Common myeloid progenitor, CD34-positive (primary cell): Measurements from ENCODE around the gene SLC23A3.

ENCODE experiments used
- CTCF ChIA-PET: fragments of 350-600 bp; sonication (Branson Sonifier 250); formaldehyde crosslinking; loops from one replicate; lab custom pipeline; 2021; ENCODE audit warnings: antibody characterized with exemption; lab: Charles Lee
- POLR2A ChIA-PET: fragments of 350-600 bp; sonication (Branson Sonifier 250); formaldehyde crosslinking; loops from one replicate; lab custom pipeline; 2021; ENCODE audit warnings: antibody characterized with exemption; lab: Charles Lee
- DNase-seq, 3 donors: peaks; one replicate each; pipeline versions ENCODE4 v3.0.0 to v3.0.0-alpha.2; 2013
- H3K27ac ChIP-seq, 2 experiments: 1 replicate in 1 of 2; 2 replicates in 1 of 2; pipeline ENCODE4 v1.7.0; 2013; ENCODE audit warnings: inconsistent platforms in 2 of 2, low read length in 2 of 2, mild to moderate bottlenecking in 2 of 2, low read depth in 1 of 2, moderate library complexity in 1 of 2; ENCODE audit not compliant: severe bottlenecking in 2 of 2, insufficient read depth in 1 of 2, poor library complexity in 1 of 2
- H3K27me3 ChIP-seq, 5 experiments: replicated peaks in 2 of 5; 1 replicate in 3 of 5; 2 replicates in 2 of 5; pipeline versions ENCODE4 v1.6.1 to v1.7.0; 2013; ENCODE audit warnings: low read length in 4 of 5, mild to moderate bottlenecking in 2 of 5, moderate library complexity in 2 of 5, inconsistent platforms in 1 of 5; ENCODE audit not compliant: insufficient read depth in 5 of 5, control insufficient read depth in 4 of 5
- H3K36me3 ChIP-seq, 4 experiments: 1 replicate in 2 of 4; 2 replicates in 2 of 4; pipeline versions ENCODE4 v1.6.1 to v1.7.0; 2013; ENCODE audit warnings: low read length in 3 of 4, control low read depth in 1 of 4, mild to moderate bottlenecking in 1 of 4; ENCODE audit not compliant: control insufficient read depth in 4 of 4, insufficient read depth in 4 of 4
- H3K4me1 ChIP-seq, 4 experiments: 1 replicate in 3 of 4; 2 replicates in 1 of 4; pipeline versions ENCODE4 v1.6.1 to v1.7.1; 2013; ENCODE audit warnings: low read length in 3 of 4, mild to moderate bottlenecking in 3 of 4, control low read depth in 1 of 4, inconsistent platforms in 1 of 4, moderate library complexity in 1 of 4; ENCODE audit not compliant: control insufficient read depth in 4 of 4, insufficient read depth in 4 of 4; ENCODE audit errors: control extremely low read depth in 1 of 4
- H3K4me3 ChIP-seq, 7 experiments: 1 replicate in 4 of 7; 2 replicates in 3 of 7; pipeline versions ENCODE4 v1.5.1 to v1.7.0; 2013; ENCODE audit warnings: mild to moderate bottlenecking in 7 of 7, low read length in 6 of 7, moderate library complexity in 6 of 7, inconsistent platforms in 2 of 7, low read depth in 2 of 7, control low read depth in 1 of 7; ENCODE audit not compliant: insufficient read depth in 4 of 7, control insufficient read depth in 1 of 7; ENCODE audit errors: extremely low read depth in 1 of 7
- H3K9me3 ChIP-seq, 5 experiments: 1 replicate in 4 of 5; 2 replicates in 1 of 5; pipeline versions ENCODE4 v1.6.1 to v1.7.1; 2013; ENCODE audit warnings: low read length in 4 of 5, mild to moderate bottlenecking in 2 of 5, inconsistent platforms in 1 of 5, low read depth in 1 of 5, moderate library complexity in 1 of 5; ENCODE audit not compliant: control insufficient read depth in 4 of 5, insufficient read depth in 2 of 5; ENCODE audit errors: control extremely low read depth in 1 of 5
- WGBS: methylation state at CpG from one replicate; pipeline ENCODE4 v1.1.5; 2013; ENCODE audit not compliant: insufficient coverage; 5-methylcytosine and 5-hydroxymethylcytosine counted together

SLC23A3 gene

DNA sequence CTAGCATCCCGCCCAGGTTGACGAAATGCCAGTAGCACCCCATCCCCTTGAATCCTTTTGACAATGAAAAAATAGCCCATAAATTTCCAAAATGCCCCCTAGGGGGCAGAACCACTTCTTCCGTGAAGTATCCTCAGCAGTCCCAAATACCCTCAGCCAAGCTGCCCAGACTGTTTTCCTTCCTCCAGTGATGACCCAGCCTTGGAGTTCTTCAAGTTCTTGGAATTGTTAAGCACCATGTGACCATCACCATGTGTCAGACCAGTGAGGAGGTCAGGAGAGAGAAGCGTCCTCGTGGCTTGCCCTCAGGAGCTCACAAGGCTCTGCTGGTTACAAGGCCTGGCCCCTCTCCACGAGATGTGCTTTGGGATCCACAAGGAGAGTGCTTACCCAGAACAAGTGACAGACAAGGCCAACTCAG is 1.4 kb upstream of the SLC23A3 start:
- H3K4me1 ChIP-seq = peaks cover 5 to 23% (median 15%) of the 10 kb centered on the region in 4 experiments
- 78% methylated on average over 5 of the region's 6 CpGs for WGBS
- POLR2A ChIA-PET = interaction anchor here (0.6 to 1.6 kb wide), 2 partner anchors 35 to 39 kb away, joined by 3 to 6 read pairs; partner anchors contain the start of gene ZFAND2B
- no peaks in the 10 kb centered on the region for H3K9me3 ChIP-seq
- peaks cover 9 to 37% (median 23%) of the 10 kb centered on the region in 4 experiments for H3K36me3 ChIP-seq
- DNase-seq = peak in 2 of 3 donors; percentile 43 to 58
- H3K4me3 ChIP-seq = no peak overlapping the region
- H3K27me3 ChIP-seq = no peaks in the 10 kb centered on the region
- H3K27ac ChIP-seq = no peak overlapping the region
- CTCF ChIA-PET = interaction anchor here (0.8 to 9.4 kb wide), 15 partner anchors 10 to 128 kb away, joined by 3 to 238 read pairs (median 4); partner anchors contain the start of genes ABCB6, ANKZF1, ATG9A and DNAJB2

DNA sequence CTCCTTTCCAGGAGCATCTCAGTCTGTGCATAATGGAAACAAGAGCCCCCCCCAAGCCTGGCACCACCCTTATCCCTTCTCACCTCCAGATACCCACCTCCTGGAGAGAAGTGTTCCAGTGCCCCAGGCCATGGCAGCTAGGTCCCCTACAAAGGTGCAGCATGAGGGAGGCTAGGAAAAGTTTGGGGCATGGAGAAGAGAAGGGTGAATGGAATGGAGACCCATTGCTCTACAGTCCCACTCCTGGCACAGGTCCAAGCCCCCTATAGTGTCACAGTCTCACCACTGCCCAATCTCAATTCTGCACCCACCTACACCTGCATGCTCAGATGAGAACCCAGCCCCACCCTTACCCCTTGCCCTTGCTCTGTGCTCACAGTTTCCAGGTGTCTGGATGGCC is 897 bp downstream of the SLC23A3 start:
- H3K36me3 ChIP-seq = peaks cover 3 to 25% (median 14%) of the 10 kb centered on the region in 4 experiments
- H3K27me3 ChIP-seq = no peaks in the 10 kb centered on the region
- H3K9me3 ChIP-seq = no peaks in the 10 kb centered on the region
- H3K4me3 ChIP-seq = no peak overlapping the region
- CTCF ChIA-PET = interaction anchor here (4.3 to 9.4 kb wide), 3 partner anchors 12 to 45 kb away, joined by 42 to 238 read pairs (median 111); partner anchors contain the start of genes ABCB6, NHEJ1 and ZFAND2B
- DNase-seq = no peak
- POLR2A ChIA-PET = no interaction called here
- H3K27ac ChIP-seq = no peak overlapping the region
- H3K4me1 ChIP-seq = peaks cover 0 to 11% (median 5%) of the 10 kb centered on the region in 4 experiments

DNA sequence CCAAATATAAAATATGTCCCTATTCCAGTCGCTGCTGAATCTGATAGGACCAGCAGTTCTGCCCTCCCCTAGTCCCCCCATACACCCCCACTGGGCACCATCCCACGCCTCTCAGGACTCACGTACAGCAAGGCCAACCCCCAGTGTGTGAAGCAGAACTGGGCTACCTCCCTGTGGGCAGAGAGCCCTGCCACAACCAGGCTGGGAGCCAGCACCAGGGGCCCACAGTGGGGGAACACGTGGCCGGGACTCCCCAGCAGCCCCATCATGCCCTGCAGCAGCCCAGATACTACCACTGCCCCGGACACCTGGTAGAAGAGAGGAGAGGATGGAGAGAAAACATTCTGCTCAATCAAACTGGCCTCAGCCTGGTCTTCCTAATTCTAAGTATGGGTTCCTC is 1.3 kb downstream of the SLC23A3 start:
- Histone ChIP-seq H3K4me1 (peaks cover 0 to 11% (median 5%) of the 10 kb centered on the region in 4 experiments), H3K9me3 (no peaks in the 10 kb centered on the region), H3K27me3 (no peaks in the 10 kb centered on the region), H3K27ac (no peak overlapping the region), H3K4me3 (no peak overlapping the region), H3K36me3 (peaks cover 2 to 21% (median 11%) of the 10 kb centered on the region in 4 experiments)
- ChIA-PET POLR2A (no interaction called here), CTCF (interaction anchor here (9.4 kb wide), 1 partner anchor 45 kb away, joined by 238 read pairs; the partner anchor contains the start of genes ABCB6 and ZFAND2B)
- peak in 2 of 3 donors; percentile 56 to 62 for DNase-seq
- WGBS = 32% methylated on average over 3 of the region's 6 CpGs

DNA sequence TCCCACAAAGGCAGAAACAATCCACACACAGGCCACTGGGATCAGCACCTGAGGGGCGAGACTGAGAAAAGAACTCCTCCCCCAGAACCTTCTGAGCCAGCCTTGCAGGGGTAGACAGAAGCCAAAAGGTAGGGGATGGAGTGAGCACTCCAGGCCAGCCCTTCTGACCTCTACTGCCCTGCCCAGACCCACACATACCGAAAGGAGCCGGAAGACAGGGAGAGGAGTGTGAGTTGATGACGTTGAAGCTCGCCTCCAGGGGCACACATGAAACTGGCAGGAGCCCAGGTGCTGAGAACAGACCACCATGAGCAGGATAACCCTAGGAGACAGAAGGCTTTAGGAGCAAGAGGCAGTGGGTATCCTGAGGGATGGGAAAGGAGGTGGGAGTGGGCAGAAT is 1.8 kb downstream of the SLC23A3 start:
- POLR2A ChIA-PET = no interaction called here
- peaks cover 0 to 11% (median 5%) of the 10 kb centered on the region in 4 experiments for H3K4me1 ChIP-seq
- DNase-seq = no peak
- 89% methylated on average over 5 of the region's 5 CpGs for WGBS
- H3K9me3 ChIP-seq = no peaks in the 10 kb centered on the region
- peaks cover 2 to 17% (median 9%) of the 10 kb centered on the region in 4 experiments for H3K36me3 ChIP-seq
- no peak overlapping the region for H3K4me3 ChIP-seq
- CTCF ChIA-PET = no interaction called here
- no peak overlapping the region for H3K27ac ChIP-seq
- no peaks in the 10 kb centered on the region for H3K27me3 ChIP-seq

DNA sequence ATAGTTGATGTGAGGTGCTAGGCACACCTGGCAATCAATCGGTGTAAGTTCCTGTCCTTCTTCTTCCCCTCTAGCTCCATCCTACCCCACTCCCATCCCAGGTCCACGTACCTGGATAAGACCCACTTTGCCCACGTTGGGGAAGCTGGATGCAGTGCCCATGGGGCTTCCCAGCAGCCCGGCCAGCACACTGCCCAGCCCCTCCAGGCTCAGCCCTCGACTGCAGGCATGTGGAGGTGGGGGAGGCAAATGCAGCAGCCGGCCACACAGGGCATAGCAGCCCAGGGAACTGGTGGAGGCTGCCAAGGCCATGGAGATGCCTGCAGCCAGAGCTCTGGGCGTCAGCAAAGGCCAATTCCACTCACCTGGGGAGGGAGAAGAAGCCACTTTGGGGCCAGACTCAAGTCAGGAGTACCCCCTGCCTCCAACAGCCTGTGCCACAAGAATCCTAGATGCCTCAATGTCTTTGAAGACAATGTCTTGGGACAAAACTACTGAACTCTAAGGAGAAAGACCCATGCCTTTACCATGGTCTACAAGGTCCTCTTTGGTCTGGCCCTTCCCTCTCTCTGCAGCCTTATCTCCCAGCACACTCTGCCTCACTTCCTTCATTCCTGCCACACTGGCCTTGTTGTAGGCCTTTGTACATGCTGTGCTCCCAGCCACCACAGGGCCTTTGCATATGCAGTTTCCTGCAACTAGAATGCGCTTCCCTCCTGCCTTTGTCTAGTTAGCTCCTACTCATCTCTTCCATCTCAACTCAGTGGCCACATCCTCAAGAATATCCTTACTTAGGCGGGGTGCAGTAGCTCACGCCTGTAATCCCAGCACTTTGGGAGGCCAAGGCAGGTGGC is 4.5 kb downstream of the SLC23A3 start:
- POLR2A ChIA-PET = no interaction called here
- no peaks in the 10 kb centered on the region for H3K27me3 ChIP-seq
- 89% methylated on average over 8 of the region's 10 CpGs for WGBS
- CTCF ChIA-PET = interaction anchor here (1.0 to 4.3 kb wide), 8 partner anchors 11 to 362 kb away, joined by 3 to 28 read pairs (median 4); partner anchors contain the start of gene CNPPD1
- H3K4me1 ChIP-seq = peaks cover 0 to 19% (median 10%) of the 10 kb centered on the region in 4 experiments
- H3K9me3 ChIP-seq = no peaks in the 10 kb centered on the region
- no peaks in the 10 kb centered on the region for H3K36me3 ChIP-seq
- H3K27ac ChIP-seq = no peak overlapping the region
- no peak overlapping the region for H3K4me3 ChIP-seq
- DNase-seq = no peak

DNA sequence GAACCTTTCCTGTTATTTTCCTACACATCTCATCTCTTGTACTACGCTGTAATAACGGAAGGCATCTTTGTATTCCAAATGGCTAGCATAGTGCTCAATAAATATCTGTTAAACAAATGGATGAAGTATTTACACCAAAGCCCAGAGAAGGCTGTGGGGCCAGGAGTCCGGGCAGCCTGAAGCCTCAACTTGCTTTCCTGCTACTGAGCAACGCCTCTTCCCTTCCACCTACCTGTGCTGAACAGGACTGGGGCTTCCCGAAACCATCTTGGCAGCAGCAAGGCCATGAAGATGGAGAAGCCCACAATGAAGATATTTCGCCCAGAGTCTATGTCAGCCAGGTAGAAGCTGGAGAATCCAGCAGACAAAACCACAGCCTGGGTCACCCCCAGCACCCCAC is 6.7 kb downstream of the SLC23A3 start:
- POLR2A ChIA-PET = no interaction called here
- Histone ChIP-seq H3K27me3 (no peaks in the 10 kb centered on the region), H3K4me3 (no peak overlapping the region), H3K36me3 (peaks cover 0 to under 1% (median under 1%) of the 10 kb centered on the region in 4 experiments), H3K27ac (no peak overlapping the region), H3K4me1 (peaks cover 0 to 18% (median 14%) of the 10 kb centered on the region in 4 experiments), H3K9me3 (no peaks in the 10 kb centered on the region)
- no peak for DNase-seq
- CTCF ChIA-PET = interaction anchor here (0.6 to 4.3 kb wide), 6 partner anchors 14 to 55 kb away, joined by 3 to 28 read pairs (median 3); partner anchors contain the start of gene CNPPD1
- WGBS = 100% methylated on average over 2 of the region's 6 CpGs
